Motor neuron (in vitro differentiated cells): ENCODE results near the gene PRSS27. TPM values are rescaled to one million over a fixed set of nuclear protein-coding genes. Genes with fewer than 3 reads are reported as not detected.

Experiments used
- ATAC-seq, 8 experiments: fragments of 200-7000 bp; cut with Tn5 transposase; replicated peaks in 6 of 8; 2 replicates each; pipeline ENCODE4 v1.8.0; 2021; ENCODE audit warnings: mild to moderate bottlenecking in 8 of 8, moderate library complexity in 8 of 8
- H3K27ac ChIP-seq, 2 donors: fragments of 250-450 bp; sonication (Bioruptor Pico); 2 replicates each; pipeline ENCODE4 v1.9.0; 2021; ENCODE audit warnings: antibody characterized with exemption in 2 of 2, mild to moderate bottlenecking in 2 of 2, moderate library complexity in 1 of 2
- H3K4me1 ChIP-seq, 2 donors: fragments of 250-450 bp; sonication (Bioruptor Pico); replicated peaks in 1 of 2; 2 replicates each; pipeline ENCODE4 v1.6.1; 2021; ENCODE audit warnings: antibody characterized with exemption in 2 of 2, mild to moderate bottlenecking in 2 of 2, moderate library complexity in 1 of 2
- H3K4me3 ChIP-seq, 5 donors: fragments of 250-450 bp; sonication (Bioruptor Pico); 2 replicates each; pipeline ENCODE4 v1.9.0; 2021; ENCODE audit warnings: antibody characterized with exemption in 5 of 5, mild to moderate bottlenecking in 5 of 5, moderate library complexity in 4 of 5
- WGBS, 10 experiments: fragments of 450-650 bp; shearing (Covaris generic); methylation state at CpG; one replicate each; pipeline ENCODE4 v1.0.0; 2022; 5-methylcytosine and 5-hydroxymethylcytosine counted together
- in situ Hi-C, 9 experiments: fragments of 400-800 bp; cut with MboI; loops; one replicate each; pipeline ENCODE4 v1.15.0; 2021; ENCODE audit warnings: low sequenced_read_pairs in 9 of 9, low pct_unique_long_range_greater_than_20kb in 2 of 9; ENCODE audit not compliant: unreplicated experiment in 9 of 9
- total RNA-seq, 8 experiments: library from RNA; unstranded; fragments of 300-600 nt; gene quantifications; 2 replicates each; pipeline versions ENCODE4 v1.2.3 to v1.2.4, GENCODE V29; 2022

PRSS27 gene
- 1 to 10 TPM; 1.1 to 7.5 (median 4.2) TPM for total RNA-seq

DNA sequence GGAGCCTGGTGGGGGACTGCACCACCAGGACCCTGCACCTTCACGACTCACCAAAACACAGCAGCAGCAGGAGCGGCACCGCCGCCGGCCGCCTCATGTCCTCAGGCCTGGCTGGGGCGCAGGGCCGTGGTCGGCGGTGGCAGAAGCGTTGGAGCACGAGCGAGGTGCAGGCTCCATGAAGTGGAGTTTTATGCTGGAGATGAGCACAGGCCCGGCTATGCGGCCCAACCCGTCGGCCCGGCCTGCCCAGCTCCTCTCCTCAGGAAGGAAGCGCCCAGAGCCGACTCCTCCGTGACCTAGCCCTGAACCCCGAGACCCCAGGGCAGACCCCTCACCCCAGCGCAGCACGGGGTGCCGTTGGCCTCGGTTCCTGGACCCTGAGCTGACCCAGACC, at the start of gene PRSS27:
TSS of gene PRSS27 (minus strand) at position 161 of the 394 bp plus-strand sequence. CDS start at position 97, 64 bp downstream.
- H3K4me3 ChIP-seq = peak within 1 kb of the TSS; percentile 44 to 65 (median 47)
- WGBS, 10 experiments = 80 to 100% (median 91%) methylated on average over 1 to 8 of the region's 26 CpGs; no CpG with 5 or more reads in 7 of the 10 experiments
- no peak for ATAC-seq
- in situ Hi-C loops = no loop called here
- peaks cover 5 to 15% of the 10 kb centered on the region in 2 donors for H3K4me1 ChIP-seq
- peak within 1 kb of the TSS; percentile 25 to 55 for H3K27ac ChIP-seq

DNA sequence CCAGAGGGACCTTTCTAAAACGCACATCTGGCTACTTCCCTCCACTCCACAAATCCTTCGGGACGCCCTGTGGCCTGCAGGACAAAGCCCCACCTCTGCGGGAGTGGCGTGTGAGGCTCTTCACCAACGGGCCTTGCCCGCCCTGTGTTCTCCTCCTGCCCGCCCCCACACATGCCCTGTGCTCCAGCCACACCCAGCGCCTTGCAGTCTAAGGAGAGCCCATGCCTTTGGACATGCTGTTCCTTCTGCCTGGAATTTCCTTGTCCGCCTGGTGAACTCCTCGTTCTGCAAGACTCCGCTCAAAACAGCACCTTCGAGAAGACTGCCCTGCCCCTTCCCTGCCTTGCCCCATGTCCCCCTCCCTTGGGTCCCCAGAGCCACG, 49.6 kb upstream of the PRSS27 start:
- no peak overlapping the region for H3K27ac ChIP-seq
- H3K4me1 ChIP-seq = no peaks in the 10 kb centered on the region
- no peak overlapping the region for H3K4me3 ChIP-seq
- in situ Hi-C loops = no loop called here
- 85% methylated on average over 5 to 8 of the region's 14 CpGs; no CpG with 5 or more reads in 8 of the 10 experiments for WGBS, 10 experiments
- ATAC-seq = peak; percentile 2 to 87 (median 14)

DNA sequence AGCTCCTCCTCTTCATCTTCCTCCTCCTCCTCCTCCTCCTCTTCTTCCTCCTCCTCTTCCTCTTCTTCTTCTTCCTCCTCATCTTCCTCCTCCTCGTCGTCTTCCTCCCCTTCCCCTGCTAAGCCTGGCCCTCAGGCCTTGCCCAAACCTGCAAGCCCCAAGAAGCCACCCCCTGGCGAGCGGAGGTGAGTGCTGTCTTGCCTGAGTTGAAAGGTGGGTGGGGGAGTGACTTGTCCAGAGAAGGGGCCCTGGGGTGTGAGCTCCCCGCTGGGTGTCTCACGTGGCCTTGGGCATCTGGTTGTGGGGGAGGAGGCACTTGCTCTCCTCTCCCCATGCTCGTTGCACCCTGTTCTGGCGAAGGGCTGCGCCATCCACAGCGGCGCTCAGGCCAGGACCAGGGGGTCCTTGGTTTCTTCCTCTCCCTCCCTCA, 49.1 kb upstream of the PRSS27 start:
- ATAC-seq = peak in 1 of 8 experiments; percentile 1

DNA sequence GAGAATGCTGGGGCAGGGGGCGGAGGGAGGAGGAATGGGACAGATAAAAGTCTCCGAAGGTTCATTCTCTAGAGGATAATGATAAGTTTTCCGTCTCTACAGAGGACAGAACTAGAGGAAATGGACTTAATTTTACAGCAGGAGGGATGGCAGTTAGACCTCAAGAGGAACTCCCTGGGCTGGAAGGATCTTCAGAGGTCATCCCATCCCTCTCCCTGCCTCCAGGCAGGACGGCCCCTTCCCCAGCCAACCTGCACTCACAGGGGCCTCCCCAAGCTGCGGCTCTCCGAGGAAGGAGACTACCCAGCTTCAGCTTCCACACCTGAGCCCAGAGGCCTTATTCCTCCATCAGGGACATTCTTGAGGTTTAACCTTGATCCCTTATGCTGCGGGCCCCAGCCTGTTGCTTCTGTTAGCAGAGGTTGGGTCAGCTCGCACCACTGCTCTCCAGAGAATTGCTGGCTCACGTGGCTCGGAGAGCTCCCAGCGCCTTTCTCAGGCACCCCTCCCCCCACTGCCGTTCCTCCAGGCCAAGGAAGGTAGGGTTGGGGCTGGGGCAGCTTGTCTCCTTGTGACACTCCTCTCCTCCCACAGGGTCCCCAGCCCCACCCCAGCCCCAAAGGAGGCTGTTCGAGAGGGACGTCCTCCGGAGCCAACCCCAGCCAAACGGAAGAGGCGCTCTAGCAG, 48.5 kb upstream of the PRSS27 start:
- ATAC-seq = no peak
- in situ Hi-C loops = no loop called here
- H3K4me3 ChIP-seq = no peak overlapping the region
- H3K4me1 ChIP-seq = no peaks in the 10 kb centered on the region
- no peak overlapping the region for H3K27ac ChIP-seq
- WGBS, 10 experiments = 76 to 100% (median 92%) methylated on average over 1 to 6 of the region's 17 CpGs; no CpG with 5 or more reads in 7 of the 10 experiments

More for the DNA sequence above, 49.1 kb upstream of the PRSS27 start:
- 96 to 100% methylated on average over 1 to 4 of the region's 11 CpGs; no CpG with 5 or more reads in 8 of the 10 experiments for WGBS, 10 experiments
- Histone ChIP-seq H3K4me1 (no peaks in the 10 kb centered on the region), H3K4me3 (no peak overlapping the region), H3K27ac (no peak overlapping the region)
- in situ Hi-C loops = no loop called here

DNA sequence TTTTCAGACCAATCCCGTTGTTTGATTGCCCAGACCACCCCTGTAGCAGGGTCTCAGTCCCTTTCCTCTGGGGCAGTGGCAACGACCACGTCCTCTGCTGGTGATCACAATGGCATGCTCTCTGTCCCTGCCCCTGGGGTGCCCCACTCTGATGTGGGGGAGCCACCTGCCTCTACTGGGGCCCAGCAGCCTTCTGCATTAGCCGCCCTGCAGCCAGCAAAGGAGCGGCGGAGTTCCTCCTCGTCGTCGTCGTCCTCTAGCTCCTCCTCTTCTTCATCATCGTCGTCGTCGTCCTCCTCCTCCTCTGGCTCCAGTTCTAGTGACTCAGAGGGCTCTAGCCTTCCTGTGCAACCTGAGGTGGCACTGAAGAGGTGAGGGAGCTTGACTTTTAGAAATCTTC, 47.9 kb upstream of the PRSS27 start:
- no peak for ATAC-seq
- no peak overlapping the region for H3K27ac ChIP-seq
- no peaks in the 10 kb centered on the region for H3K4me1 ChIP-seq
- WGBS, 10 experiments = 60 to 100% (median 100%) methylated on average over 1 to 3 of the region's 14 CpGs; no CpG with 5 or more reads in 7 of the 10 experiments
- in situ Hi-C loops = no loop called here
- H3K4me3 ChIP-seq = no peak overlapping the region

DNA sequence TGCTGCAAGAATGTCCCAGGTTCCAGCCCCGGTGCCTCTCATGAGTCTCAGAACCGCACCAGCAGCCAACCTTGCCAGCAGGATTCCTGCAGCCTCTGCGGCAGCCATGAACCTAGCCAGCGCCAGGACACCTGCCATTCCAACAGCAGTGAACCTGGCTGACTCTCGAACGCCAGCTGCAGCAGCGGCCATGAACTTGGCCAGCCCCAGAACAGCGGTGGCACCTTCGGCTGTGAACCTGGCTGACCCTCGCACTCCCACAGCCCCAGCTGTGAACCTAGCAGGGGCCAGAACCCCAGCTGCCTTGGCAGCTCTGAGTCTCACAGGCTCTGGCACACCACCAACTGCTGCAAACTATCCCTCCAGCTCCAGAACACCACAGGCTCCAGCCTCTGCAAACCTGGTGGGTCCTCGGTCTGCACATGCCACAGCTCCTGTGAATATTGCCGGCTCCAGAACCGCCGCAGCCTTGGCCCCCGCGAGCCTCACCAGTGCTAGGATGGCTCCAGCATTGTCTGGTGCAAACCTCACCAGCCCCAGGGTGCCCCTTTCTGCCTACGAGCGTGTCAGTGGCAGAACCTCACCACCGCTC, 47.2 kb upstream of the PRSS27 start:
- 70 to 100% (median 96%) methylated on average over 1 to 11 of the region's 19 CpGs; no CpG with 5 or more reads in 3 of the 10 experiments for WGBS, 10 experiments
- no peaks in the 10 kb centered on the region for H3K4me1 ChIP-seq
- H3K27ac ChIP-seq = no peak overlapping the region
- H3K4me3 ChIP-seq = no peak overlapping the region
- in situ Hi-C loops = no loop called here
- ATAC-seq = no peak

DNA sequence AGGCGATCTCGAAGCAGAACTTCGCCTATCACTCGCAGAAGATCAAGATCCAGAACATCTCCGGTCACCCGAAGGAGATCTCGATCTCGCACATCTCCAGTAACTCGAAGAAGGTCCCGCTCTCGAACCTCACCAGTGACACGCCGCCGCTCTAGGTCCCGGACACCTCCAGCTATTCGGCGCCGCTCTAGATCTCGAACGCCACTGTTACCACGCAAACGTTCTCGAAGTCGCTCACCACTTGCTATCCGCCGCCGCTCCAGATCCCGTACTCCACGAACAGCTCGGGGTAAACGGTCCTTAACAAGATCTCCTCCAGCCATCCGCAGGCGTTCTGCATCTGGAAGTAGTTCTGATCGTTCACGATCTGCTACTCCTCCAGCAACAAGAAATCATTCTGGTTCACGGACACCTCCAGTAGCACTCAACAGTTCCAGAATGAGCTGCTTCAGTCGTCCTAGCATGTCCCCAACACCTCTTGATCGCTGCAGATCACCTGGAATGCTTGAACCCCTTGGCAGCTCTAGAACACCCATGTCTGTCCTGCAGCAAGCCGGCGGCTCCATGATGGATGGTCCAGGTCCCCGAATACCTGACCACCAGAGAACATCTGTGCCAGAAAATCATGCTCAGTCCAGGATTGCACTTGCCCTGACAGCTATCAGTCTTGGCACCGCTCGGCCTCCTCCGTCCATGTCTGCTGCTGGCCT, 46.6 kb upstream of the PRSS27 start:
- no peak overlapping the region for H3K4me3 ChIP-seq
- no peak overlapping the region for H3K27ac ChIP-seq
- ATAC-seq = no peak
- WGBS, 10 experiments = 91 to 100% (median 96%) methylated on average over 3 to 31 of the region's 44 CpGs; no CpG with 5 or more reads in 2 of the 10 experiments
- H3K4me1 ChIP-seq = no peaks in the 10 kb centered on the region
- in situ Hi-C loops = no loop called here

DNA sequence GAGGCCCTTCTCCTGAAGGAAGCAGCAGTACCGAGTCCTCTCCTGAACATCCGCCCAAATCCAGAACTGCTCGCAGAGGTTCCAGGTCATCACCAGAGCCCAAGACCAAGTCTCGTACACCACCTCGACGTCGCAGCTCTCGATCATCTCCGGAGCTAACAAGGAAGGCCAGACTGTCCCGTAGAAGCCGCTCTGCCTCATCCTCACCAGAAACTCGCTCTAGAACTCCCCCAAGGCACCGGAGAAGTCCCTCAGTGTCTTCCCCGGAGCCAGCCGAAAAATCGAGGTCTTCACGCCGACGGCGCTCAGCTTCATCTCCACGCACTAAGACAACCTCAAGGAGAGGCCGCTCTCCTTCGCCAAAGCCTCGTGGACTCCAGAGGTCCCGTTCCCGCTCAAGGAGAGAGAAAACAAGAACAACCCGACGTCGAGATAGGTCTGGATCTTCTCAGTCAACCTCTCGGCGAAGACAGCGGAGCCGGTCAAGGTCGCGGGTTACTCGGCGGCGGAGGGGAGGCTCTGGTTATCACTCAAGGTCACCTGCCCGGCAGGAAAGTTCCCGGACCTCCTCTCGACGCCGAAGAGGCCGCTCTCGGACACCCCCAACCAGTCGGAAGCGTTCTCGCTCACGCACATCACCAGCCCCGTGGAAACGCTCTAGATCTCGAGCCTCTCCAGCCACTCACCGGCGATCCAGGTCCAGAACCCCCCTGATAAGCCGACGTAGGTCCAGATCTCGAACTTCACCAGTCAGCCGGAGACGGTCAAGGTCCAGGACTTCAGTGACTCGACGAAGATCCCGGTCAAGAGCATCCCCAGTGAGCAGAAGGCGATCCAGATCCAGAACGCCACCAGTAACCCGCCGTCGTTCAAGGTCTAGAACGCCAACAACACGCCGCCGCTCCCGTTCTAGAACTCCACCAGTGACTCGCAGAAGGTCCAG, 45.7 kb upstream of the PRSS27 start:
- H3K4me3 ChIP-seq = no peak overlapping the region
- H3K4me1 ChIP-seq = no peaks in the 10 kb centered on the region
- in situ Hi-C loops = no loop called here
- no peak for ATAC-seq
- WGBS, 10 experiments = 90 to 100% (median 98%) methylated on average over 2 to 49 of the region's 73 CpGs; no CpG with 5 or more reads in 2 of the 10 experiments
- no peak overlapping the region for H3K27ac ChIP-seq

DNA sequence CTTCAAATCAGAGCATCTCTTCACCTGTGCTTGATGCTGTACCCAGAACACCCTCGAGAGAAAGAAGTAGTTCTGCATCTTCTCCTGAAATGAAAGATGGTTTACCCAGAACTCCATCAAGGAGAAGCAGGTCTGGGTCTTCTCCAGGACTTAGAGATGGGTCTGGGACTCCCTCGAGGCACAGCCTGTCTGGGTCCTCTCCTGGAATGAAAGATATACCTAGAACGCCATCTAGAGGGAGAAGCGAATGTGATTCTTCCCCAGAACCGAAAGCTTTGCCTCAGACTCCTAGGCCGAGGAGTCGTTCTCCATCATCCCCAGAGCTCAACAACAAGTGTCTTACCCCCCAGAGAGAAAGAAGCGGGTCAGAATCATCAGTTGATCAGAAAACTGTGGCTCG, 44.7 kb upstream of the PRSS27 start:
- ATAC-seq = no peak
- Histone ChIP-seq H3K4me1 (no peaks in the 10 kb centered on the region), H3K4me3 (no peak overlapping the region), H3K27ac (no peak overlapping the region)
- 80 to 100% (median 100%) methylated on average over 1 to 8 of the region's 9 CpGs; no CpG with 5 or more reads in 3 of the 10 experiments for WGBS, 10 experiments
- in situ Hi-C loops = no loop called here

DNA sequence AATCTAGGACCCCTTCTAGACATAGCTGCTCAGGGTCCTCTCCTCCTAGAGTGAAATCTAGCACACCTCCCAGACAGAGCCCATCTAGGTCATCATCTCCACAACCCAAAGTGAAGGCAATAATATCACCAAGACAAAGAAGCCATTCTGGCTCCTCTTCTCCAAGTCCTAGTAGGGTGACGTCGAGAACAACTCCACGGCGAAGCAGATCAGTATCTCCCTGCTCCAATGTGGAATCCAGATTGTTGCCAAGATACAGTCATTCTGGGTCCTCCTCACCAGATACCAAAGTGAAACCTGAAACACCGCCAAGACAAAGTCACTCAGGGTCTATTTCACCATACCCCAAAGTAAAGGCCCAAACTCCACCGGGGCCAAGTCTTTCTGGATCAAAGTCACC, 43.1 kb upstream of the PRSS27 start:
- WGBS, 10 experiments = 93 to 100% (median 100%) methylated on average over 1 to 4 of the region's 6 CpGs; no CpG with 5 or more reads in 4 of the 10 experiments
- no peak overlapping the region for H3K4me3 ChIP-seq
- no peaks in the 10 kb centered on the region for H3K4me1 ChIP-seq
- H3K27ac ChIP-seq = no peak overlapping the region
- ATAC-seq = no peak
- in situ Hi-C loops = no loop called here

DNA sequence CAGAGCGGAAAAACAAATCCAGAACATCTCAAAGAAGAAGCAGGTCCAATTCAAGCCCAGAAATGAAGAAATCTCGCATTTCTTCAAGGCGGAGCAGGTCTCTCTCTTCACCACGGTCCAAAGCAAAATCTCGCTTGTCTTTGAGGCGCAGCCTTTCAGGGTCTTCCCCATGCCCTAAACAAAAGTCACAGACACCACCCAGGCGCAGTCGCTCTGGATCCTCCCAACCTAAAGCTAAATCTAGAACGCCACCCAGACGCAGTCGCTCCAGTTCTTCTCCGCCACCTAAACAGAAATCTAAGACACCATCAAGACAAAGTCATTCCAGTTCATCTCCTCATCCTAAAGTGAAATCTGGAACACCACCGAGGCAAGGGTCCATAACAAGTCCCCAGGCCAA, 42.7 kb upstream of the PRSS27 start:
- no peak overlapping the region for H3K27ac ChIP-seq
- ATAC-seq = no peak
- no peak overlapping the region for H3K4me3 ChIP-seq
- no peaks in the 10 kb centered on the region for H3K4me1 ChIP-seq
- in situ Hi-C loops = no loop called here
- 60 to 100% (median 100%) methylated on average over 1 to 10 of the region's 13 CpGs; no CpG with 5 or more reads in 1 of the 10 experiments for WGBS, 10 experiments

DNA sequence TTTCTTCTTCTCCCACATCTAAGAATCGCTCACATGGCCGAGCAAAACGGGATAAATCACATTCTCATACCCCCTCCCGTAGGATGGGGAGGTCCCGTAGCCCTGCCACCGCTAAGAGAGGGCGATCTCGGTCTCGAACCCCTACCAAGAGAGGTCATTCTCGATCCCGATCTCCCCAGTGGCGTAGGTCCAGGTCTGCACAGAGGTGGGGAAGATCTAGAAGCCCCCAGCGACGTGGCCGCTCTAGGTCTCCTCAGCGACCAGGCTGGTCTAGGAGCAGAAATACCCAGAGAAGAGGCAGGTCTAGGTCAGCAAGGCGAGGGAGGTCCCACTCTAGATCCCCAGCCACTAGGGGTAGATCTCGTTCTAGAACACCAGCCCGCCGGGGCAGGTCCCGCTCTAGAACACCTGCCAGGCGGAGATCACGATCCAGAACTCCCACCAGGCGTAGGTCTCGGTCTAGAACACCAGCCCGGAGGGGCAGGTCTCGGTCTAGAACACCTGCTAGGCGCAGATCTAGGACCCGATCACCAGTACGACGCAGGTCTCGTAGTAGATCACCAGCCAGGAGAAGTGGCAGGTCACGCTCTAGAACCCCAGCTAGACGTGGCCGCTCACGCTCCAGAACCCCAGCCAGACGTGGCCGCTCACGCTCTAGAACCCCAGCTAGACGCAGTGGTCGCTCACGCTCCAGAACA, 42.0 kb upstream of the PRSS27 start:
- no peaks in the 10 kb centered on the region for H3K4me1 ChIP-seq
- WGBS, 10 experiments = 94 to 100% (median 100%) methylated on average over 1 to 13 of the region's 42 CpGs; no CpG with 5 or more reads in 4 of the 10 experiments
- no peak overlapping the region for H3K27ac ChIP-seq
- ATAC-seq = peak in 4 of 8 experiments; percentile 7 to 22 (median 15)
- in situ Hi-C loops = no loop called here
- H3K4me3 ChIP-seq = no peak overlapping the region
